SH-SY5Y (cell line): ENCODE data around the gene TRNT1.

ENCODE experiments used
- GATA2 ChIP-seq: IDR thresholded peaks from 2 replicates; pipeline ENCODE4 v1.6.1; 2011; ENCODE audit warnings: mild to moderate bottlenecking, low read depth, low read length
- GATA3 ChIP-seq: IDR thresholded peaks from 2 replicates; pipeline ENCODE4 v1.6.1; 2011; ENCODE audit warnings: low read depth, mild to moderate bottlenecking, low read length, moderate library complexity

Gene TRNT1

DNA sequence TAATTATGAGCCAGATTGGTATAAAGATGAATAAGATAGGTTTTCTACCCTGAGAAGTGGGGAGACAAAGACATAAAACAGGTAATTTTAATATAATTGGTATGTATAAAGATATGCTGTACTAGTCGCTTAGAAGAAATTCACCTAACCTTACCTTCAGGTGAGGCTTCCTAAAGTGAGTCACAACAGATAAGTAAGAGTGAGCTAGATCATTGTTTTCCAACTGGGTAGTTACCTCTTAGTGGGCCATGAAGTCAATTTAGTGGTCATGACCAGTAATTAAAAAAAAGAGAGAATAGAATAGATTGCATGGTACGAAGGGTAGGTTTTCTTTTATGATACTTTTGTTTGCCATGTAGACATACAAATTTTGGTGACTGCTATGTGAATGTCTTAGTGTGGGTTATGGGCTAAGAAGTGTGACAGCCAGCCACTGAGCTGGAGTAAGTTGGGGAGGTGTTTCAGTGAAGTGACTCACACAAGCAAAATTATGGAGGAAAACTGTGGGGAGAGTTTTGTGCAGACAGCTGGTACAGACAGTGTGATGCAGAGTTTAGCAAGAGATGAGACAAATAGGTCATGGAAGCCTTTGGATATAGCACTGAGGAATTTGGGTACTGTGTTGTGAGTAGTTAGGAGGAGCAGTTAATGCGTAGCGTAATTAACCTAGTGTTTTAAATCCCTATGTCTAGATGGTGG, 8.2 kb downstream of the TRNT1 start:
- no peak for TF ChIP-seq GATA2
- no peak for TF ChIP-seq GATA3

- TF ChIP-seq GATA2 (no peak), GATA3 (no peak)
Measured at GRCh38 chr3:3137526-3137925, 10.8 kb downstream of the TRNT1 start.

GRCh38 chr3:3141939-3142338, 15.2 kb downstream of the TRNT1 start:
- TF ChIP-seq GATA3 (no peak), GATA2 (no peak)

- no peak for TF ChIP-seq GATA2
- no peak for TF ChIP-seq GATA3
Measured at GRCh38 chr3:3145831-3146230, 19.1 kb downstream of the TRNT1 start.

- no peak for TF ChIP-seq GATA2
- TF ChIP-seq GATA3 = no peak
Measured at GRCh38 chr3:3149560-3149959, 22.8 kb downstream of the TRNT1 start.

DNA sequence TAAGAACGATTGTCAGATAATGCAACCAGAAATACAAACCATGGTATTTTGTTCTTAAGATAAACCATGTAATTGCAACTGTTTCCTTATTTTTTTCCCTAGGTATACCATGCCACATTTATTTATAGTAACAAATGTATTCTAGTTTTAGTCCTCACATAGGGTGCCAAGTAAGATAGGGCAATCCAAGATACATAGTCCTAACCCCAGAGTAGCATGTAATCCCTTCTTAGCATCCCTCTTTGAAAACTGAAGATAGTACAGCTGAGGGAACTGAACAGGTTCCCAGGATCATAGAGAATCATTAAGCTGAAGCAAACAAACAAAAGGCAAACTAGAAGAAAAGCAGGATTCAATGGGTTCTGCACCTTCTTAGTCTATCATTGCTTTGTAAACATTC, 24.8 kb downstream of the TRNT1 start:
- TF ChIP-seq GATA2 (no peak), GATA3 (no peak)

DNA sequence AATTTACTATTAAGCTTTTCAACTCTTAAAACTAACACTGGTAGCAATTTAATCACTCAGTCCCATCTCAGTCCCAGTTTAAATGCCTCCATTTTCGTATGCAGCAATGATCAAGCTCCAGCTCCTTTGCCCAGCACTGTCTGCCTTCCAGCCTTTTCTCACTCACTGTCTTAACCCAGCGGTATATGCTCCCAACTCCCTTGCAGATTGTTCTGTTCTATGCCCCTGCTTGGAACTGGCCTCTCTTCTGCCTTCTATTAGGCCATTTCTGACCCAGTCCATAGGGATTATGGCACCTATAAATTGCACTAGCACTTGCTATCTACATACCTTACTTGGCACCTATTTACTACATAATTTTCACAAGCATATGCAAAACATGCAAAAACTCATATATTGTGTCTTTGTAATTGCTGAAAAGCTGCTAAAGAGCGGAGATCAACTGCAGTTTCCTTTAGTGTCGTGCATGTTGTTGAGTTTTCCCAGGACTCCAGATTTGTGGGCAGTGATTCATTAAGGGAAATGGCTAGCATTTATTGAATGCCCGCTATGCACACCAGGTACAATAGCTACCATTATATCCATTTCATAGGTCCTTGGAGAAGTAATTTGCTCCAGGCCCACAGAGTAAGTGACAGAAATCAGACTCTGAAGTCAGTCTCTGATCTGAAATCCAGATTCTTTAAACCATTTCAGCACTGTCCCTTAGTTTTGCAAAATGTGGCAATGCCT, 28.3 kb downstream of the TRNT1 start:
- TF ChIP-seq GATA3 (no peak), GATA2 (no peak)

GRCh38 chr3:3157484-3157883, 30.7 kb downstream of the TRNT1 start:
- TF ChIP-seq GATA3 = no peak
- TF ChIP-seq GATA2 = no peak

GRCh38 chr3:3160826-3161225, 34.1 kb downstream of the TRNT1 start:
- no peak for TF ChIP-seq GATA2
- TF ChIP-seq GATA3 = no peak

DNA sequence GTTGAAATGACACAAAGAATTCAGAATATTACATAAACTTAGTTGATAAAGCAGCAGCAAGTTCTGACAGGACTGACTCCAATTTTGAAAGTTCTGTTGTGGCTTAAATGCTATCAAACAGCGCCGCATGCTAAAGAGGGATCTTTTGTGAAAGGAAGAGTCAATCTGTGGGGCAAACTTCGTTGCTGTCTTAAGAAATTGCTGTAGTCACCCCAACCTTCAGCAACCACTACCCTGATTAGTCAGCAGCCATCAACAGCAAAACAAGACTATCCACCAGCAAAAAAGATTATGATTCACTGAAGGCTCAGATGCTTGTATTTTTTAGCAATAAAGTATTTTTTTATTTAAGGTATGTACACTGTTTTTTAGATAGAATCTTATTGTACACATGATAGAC, 38.5 kb downstream of the TRNT1 start:
- TF ChIP-seq GATA3 (no peak), GATA2 (no peak)

DNA sequence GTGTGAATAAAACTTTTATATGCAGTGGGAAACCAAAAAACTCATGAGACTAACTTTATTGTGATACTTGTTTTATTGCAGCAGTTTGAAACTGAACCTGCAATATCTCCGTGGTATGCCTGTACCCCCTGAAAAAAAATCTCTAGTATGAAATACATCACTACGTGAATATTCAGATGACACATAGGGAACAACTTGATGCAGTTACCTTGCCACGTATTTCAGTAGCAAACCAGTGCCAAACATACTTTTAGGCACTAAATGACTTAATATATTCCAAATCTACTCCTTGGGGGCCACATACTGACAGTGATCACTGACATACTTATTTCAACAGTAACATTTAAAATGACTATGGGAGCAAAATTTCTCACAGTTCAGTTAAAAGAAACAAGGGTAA, 38.9 kb downstream of the TRNT1 start:
- TF ChIP-seq GATA3 (no peak), GATA2 (no peak)

DNA sequence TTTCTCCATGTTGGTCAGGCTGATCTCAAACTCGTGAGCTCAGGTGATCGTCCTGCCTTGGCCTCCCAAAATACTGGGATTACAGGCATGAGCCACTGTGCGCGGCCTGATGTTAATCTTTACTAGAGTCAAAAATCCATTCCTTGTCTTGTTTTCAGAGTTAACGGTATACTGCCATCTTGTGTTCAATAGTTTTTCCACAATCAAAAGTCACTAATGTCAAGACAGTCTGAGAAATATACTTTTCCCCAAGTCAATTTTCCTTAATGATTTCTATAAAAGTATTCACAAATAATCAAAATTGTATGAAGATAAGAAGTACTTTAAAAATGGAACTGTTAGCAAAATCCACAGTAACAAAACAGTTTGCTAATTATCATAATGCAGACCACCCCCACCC, 44.3 kb downstream of the TRNT1 start:
- TF ChIP-seq GATA3 (no peak), GATA2 (peak; percentile 11; the same call in 1 of the 2 replicates)

DNA sequence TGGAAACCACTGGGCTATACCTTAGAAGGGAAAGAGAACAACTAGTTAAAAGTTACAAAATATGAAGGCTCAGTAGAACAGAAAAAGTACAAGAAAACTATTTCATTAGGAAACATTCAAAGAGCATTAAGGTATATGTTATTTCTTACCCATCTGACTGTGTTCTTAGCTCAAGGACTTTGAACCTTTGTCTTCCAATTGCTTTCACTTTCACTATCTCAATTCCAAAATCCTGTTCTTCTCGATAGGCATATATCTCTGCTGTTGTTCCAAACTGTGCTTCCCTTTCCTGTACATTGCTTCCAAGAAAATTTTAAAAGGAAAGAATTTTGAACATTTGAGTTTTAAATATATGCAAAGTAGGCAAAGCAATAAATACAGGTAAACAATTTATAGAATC, 45.9 kb downstream of the TRNT1 start:
- TF ChIP-seq GATA2 (no peak), GATA3 (no peak)

GRCh38 chr3:3177861-3178497, 51.2 kb downstream of the TRNT1 start:
- TF ChIP-seq GATA2 (no peak), GATA3 (no peak)
